Fibroblast of lung (primary cell): ENCODE measurements around the gene GNLY.

ENCODE experiments used
- CTCF ChIP-seq, 2 donors: IDR thresholded peaks in 1 of 2; conservative IDR thresholded peaks in 1 of 2; 1 replicate in 1 of 2; 2 replicates in 1 of 2; pipeline ENCODE4 v1.5.1; 2011 to 2012; ENCODE audit warnings: low read length in 2 of 2, control low read depth in 1 of 2, inconsistent platforms in 1 of 2, low read depth in 1 of 2, mild to moderate bottlenecking in 1 of 2
- EZH2 ChIP-seq: IDR thresholded peaks from 2 replicates; pipeline ENCODE4 v1.5.1; 2012; ENCODE audit warnings: low read length, control low read depth, mild to moderate bottlenecking; ENCODE audit errors: missing control alignments

- TF ChIP-seq CTCF (conservative IDR thresholded peaks at IDR 0.05 in 1 of 2, IDR thresholded peaks at IDR 0.05 in 1 of 2; ENCODE audit: low read depth in 1 of 2, low read length in 2 of 2) (no peak), EZH2 (no peak)
Observed at GRCh38 chr2:85703329-85703728, 9.2 kb downstream of the GNLY start.
